Raji (cell line): ENCODE results near the gene LUC7L2.

ENCODE experiments used
- POLR2A ChIP-seq: IDR thresholded peaks from 2 replicates; pipeline ENCODE4 v1.6.1; 2011; ENCODE audit warnings: low read depth, low read length, control low read depth; ENCODE audit not compliant: insufficient read depth

The LUC7L2 gene

DNA sequence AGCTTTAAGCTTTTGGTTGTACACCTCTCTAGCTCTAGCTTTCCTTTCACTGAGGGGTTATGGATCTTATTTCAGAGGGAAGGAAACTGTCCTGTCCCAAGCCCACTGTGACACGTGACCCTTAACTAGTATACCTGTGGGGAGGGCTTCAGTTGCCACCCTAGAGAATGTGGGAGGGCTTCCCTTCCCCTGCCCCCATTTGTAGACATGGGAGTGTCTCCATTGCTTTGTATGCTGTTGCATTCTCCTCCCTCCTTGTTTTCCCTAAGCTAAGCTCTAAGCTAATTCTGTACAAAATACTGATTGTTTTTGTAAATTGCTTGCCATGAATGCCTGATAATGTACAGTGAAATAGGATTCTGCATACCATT, 11.2 kb downstream of the LUC7L2 start:
- no peak for TF ChIP-seq POLR2A

DNA sequence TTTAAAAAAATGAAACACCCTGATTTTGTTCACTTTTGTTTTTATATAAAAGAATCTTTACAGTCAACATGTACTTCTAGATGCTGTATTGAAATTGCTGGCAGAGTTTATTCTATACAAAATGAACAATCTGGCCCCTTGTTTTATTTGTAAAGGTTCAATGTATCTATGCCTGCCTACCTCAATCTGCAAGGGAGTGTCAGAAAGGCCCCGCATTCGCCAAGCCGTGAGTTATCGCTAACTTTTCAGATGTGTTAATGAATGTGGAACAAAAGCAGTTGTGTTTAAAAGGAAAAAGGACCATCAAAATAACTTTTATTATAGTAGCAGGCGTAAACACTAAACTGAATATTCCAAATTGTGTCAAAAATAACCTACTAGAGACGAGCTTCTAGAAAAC, 14.6 kb downstream of the LUC7L2 start:
- no peak for TF ChIP-seq POLR2A

DNA sequence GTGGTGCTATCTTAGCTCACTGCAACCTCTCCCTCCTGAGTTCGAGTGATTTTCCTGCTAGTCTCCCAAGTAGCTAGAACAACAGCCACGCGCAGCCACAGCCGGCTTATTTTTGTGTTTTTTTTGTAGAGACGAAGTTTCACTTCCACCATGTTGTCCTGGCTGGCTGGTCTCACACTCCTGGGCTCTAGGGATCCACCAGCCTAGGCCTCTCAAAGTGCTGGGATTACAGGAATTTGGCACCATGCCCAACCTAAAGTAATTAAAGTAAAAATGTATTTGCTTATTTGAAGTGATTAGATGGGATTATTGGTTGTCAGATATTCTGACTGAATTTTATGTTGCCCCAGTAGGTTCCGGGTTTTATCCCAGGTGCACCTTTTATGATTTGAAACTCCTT, 22.7 kb downstream of the LUC7L2 start:
- no peak for TF ChIP-seq POLR2A

DNA sequence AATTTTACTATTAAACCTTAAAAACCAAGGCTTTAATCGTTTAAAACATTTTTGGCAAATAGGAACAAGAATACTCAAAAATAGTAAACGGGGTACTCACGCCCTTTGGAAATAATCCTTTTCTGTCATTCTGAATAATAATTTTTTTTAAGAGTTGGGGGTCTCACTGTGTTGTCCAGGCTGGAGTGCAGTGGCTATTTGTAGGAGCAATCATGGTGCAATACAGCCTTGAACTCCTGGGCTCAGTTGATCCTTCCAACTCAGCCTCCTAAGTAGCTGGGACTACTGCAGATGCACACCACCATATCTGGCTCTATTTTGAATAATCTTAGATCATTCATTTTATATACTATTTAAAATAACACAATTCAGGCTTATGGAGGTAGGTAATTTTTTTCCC, 24.9 kb downstream of the LUC7L2 start:
- TF ChIP-seq POLR2A = no peak

DNA sequence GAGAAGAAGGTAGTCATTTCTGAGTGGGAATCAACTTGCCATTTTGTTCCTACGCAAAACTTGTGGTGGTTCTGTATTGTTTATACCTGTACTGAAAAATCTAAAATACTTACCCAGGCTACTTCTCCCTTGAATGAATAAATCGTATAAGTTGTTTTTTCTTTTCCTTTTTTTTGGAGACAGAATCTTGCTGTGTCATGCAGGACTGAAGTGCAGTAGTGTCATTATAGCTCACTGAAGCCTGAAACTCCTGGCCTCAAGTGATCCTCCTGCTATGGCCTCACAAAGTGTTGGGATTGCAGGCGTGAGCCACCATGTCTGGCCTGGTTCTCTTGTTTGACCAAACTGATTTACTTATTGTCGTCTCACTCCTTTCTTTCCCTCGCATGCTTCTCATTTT, 27.9 kb downstream of the LUC7L2 start:
- no peak for TF ChIP-seq POLR2A

DNA sequence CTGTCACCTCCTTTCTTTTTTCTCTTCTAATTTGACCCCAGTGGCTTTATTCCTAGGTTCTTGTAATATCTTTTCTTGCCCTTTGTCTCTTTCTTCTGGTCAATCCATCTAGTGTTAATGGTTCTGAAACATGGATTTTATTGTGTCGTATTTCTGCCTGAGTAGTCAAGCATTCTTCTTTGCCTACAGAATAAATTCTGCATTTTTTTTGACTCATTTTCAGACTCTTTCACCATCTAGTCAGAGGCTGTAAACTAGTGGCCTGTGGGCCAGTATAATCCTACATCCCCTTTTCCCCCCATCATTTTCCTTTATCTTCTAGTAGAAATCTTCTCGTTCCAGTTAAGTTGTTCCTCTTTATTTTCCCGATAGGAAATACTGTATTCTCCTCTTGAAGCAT, 29.4 kb downstream of the LUC7L2 start:
- TF ChIP-seq POLR2A = no peak

DNA sequence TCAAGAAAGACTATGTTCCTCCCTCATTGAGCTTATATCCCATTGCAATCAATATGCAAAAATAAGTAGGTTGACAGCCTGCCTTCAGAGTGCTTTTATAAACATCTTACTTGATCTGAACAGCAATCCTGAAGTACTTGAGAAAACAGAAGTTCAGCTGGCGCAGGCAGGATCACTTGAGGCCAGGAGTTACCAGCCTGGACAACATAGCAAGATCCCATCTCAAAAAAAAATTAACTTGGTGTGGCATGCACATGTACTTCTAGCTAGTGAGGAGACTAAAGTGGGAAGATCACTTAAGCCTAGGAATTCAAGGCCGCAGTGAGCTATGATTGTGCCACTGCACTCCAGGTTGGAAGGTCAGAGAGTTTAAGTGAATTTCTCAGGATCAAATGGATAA, 30.1 kb downstream of the LUC7L2 start:
- no peak for TF ChIP-seq POLR2A

DNA sequence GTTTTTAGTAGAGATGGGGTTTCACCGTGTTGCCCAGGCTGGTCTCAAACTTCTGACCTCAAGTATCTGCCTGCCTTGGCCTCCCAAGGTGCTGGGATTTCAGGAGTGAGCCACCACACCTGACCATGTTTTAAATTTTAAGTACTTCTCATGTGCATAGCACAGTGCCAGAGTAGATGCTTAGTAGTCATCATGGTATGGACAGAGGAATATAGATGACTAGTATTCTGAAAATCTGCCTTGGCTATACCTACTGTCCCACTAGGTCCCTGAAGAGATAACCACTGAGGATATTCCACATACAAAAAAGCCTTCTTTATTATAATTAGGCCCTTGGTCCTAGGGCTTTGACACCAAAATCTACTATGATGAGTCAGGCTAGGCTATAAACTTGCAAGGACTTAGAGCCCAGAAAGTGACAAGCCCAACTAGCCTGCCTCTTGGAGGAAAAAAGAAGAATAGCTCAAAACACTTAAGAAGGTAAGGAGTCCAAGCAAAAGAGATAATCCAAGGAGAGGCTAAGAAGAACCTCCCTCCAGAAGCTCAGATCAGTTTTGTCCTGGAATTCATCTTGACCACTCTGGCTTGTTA, 34.0 kb downstream of the LUC7L2 start:
- TF ChIP-seq POLR2A = no peak

DNA sequence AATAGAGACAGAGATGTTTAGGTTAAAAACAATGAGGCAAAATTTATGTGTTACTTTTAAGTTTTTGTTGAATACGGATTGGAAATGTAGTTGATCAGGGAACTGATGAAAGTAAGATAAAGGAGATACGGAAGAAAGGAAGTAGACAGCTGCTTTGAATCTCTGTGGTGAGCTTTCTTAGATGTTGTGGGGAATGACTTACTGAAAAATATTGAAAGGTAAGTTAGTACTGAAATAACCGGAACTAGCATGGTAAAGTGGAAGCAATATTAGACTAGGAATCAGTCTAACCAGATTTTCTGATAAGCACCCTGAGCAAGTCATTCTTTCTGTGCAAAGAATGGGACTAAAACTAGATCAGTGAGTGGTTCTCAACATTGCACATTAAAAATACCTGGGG, 34.8 kb downstream of the LUC7L2 start:
- TF ChIP-seq POLR2A = no peak

DNA sequence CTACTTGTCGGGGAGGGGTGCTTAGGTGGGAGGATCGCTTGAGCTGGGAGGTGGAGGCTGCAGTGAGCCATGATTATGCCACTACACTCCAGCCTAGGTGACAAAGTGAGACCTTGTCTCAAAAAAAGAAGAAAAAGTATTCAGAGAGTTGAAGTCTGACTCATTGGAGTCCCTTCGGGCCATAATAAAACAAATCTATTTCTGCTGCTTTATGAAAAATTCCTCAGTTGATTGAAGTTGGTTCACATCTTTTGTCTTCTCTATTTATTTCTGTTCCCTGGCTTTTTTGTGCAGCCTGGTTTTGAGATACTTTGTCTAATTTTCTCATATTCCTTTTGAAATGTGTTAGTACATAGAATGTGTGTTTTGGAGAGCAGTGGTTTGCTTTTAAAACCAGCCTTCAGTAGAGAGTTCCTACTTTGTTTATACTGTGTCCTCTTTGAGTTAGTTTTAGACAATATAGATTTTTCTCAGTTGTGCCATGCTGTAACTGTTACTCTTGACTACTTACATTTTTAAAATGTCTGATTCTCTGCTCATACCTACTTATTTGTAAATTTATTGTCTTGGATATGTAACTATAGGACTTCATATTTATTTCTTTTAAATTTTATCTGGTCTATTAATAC, 36.7 kb downstream of the LUC7L2 start:
- no peak for TF ChIP-seq POLR2A

DNA sequence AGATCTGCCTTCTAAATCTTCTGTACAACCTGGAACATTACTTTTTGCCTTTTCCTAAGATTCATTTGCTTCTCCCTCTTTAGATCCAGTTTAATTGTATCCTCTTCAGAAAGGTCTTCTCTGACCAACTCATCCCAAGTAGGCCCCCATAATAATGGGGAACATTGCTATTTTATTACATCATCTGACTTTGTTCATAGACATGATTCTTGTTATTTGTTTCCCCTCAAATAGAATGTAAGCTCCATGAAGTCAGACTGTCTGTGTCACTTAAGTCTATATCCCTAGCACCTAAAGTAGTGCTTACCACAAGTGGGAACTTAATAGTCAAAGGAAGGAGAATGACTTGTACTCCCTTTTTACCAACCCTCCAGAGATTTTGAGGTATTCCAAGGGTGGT, 37.5 kb downstream of the LUC7L2 start:
- TF ChIP-seq POLR2A = no peak

DNA sequence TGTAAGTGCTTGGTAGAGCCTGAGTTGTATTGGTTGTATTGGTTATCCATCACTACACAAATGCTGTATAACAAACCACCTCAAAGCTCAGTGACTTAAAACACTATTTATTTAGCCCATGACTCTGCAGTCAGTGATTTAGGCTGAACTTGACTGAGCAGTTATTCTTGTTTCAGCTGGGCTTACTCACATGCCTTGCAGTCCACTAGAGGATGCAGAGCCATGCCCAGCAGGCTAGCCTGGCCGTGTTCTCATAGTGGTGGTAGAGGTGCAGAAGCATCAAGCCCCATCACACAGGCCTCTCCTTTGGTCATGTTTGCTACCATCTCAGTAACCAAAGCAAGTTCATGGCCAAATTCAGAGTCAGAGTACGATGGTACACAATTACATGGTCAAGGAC, 43.9 kb downstream of the LUC7L2 start:
- TF ChIP-seq POLR2A = no peak

DNA sequence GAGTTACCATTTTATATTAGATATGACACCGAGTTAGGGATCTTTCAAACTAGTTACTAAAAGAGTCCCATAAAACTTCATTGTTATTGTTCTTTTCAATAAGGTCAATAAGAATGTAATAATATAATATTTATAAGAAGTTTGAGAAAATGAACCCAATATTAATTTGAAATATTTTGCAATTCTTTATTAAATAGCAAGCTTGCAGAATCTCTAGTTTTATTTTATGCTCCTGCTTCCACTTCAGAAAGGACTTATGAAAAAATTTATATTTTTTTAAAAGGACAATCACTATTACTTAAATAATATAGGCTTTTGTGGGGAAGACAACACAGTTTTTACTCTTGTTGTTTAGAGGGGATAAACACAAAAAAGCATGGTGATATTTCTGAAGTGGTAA, 47.9 kb downstream of the LUC7L2 start:
- no peak for TF ChIP-seq POLR2A

DNA sequence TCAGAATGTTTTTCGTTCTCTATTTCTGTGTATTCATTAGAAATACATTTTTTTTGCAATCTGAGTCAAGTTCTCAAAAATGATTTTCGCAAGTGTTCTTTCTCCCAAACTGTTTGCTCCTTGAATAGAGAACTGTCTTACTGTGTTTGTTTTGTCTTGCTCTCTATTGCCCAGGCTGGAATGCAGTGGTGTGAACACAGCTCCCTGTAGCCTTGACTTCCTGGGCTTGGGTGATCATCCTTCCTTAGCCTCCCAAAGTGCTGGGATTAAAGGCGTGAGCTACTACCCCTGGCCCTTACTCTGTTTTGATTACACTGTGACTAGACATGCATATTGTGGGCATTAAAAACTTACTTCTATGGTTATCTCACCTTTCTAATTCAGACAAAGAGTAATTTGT, 56.7 kb downstream of the LUC7L2 start:
- no peak for TF ChIP-seq POLR2A

DNA sequence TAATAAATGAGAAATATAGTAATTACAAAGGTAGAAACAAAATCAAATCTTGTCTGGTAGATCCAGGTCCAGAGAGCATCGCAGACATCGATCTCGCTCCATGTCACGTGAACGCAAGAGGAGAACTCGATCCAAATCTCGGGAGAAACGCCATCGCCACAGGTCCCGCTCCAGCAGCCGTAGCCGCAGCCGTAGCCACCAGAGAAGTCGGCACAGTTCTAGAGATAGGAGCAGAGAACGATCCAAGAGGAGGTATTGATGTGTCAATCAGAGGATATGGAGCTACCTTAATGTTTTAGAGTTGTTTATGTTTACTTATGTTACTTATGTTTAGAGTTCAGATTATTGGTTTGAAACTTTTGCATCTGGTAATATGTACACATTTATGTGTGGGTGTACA, 57.8 kb downstream of the LUC7L2 start:
- no peak for TF ChIP-seq POLR2A

DNA sequence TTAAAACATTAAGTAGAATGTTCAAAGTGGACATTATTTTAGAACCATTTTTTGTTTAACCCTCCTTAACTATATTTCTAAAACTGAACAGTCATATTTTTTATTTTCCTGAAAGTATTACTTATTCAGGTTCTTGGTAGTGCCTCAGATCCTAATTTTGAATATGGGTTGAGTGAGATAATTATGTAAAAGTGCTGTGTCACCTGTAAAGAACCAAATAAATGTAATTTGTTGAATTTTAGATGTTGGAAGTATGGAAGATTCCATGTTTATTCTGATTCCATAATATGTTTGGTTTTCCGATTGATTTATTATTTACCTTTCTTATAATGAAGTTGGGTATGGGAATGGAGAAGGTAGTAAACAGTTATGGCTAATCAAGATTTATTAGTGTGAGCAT, 61.4 kb downstream of the LUC7L2 start:
- no peak for TF ChIP-seq POLR2A

DNA sequence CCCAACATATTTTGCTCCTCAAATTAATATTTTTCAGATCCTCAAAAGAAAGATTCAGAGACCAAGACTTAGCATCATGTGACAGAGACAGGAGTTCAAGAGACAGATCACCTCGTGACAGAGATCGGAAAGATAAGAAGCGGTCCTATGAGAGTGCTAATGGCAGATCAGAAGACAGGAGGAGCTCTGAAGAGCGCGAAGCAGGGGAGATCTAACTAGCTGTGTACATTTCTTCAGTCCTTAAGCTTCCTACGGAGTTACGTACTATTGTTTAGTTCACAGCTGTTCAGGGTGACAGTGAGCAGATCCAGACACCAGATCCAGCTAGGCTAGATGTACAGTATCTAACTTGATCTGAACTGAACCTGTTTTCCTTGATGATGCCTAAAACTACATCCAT, 62.4 kb downstream of the LUC7L2 start:
- no peak for TF ChIP-seq POLR2A
